Heart right ventricle (tissue), 16 donors: ENCODE measurements around the gene C19orf47. TPM values are rescaled to one million over a fixed set of nuclear protein-coding genes. Genes with fewer than 3 reads are reported as not detected.
A peak's percentile ranks its signal among the peaks of the same experiment; 100 is the strongest.

Source experiments
- ATAC-seq, 8 donors: fragments of 200-7000 bp; cut with Tn5 transposase; one replicate each; pipeline ENCODE4 v1.9.1; 2020; ENCODE audit warnings: mild to moderate bottlenecking in 8 of 8, moderate library complexity in 8 of 8, moderate number of reproducible peaks in 1 of 8
- DNase-seq, 2 donors: peaks; one replicate each; pipeline ENCODE4 v3.0.0-alpha.2; 2020
- H3K27ac ChIP-seq, 10 donors: fragments of 200-600 bp; sonication (generic) in 2 of 10; one replicate each; pipeline versions ENCODE4 v1.5.0 to v1.8.0; 2020 to 2022; ENCODE audit warnings: mild to moderate bottlenecking in 3 of 10
- H3K27me3 ChIP-seq, 7 donors: fragments of 200-600 bp; one replicate each; pipeline ENCODE4 v1.8.0; 2021 to 2022; ENCODE audit warnings: mild to moderate bottlenecking in 2 of 7
- H3K36me3 ChIP-seq, 9 donors: fragments of 200-600 bp; sonication (generic) in 1 of 9; one replicate each; pipeline versions ENCODE4 v1.5.0 to v1.8.0; 2020 to 2022; ENCODE audit warnings: mild to moderate bottlenecking in 2 of 9
- H3K4me1 ChIP-seq, 9 donors: fragments of 200-600 bp; sonication (generic) in 1 of 9; one replicate each; pipeline versions ENCODE4 v1.5.0 to v1.8.0; 2020 to 2022; ENCODE audit warnings: mild to moderate bottlenecking in 4 of 9
- H3K4me3 ChIP-seq, 10 donors: fragments of 200-600 bp; sonication (generic) in 2 of 10; one replicate each; pipeline versions ENCODE4 v1.5.0 to v1.8.0; 2020 to 2022; ENCODE audit warnings: mild to moderate bottlenecking in 7 of 10, moderate library complexity in 2 of 10
- H3K9me3 ChIP-seq, 11 donors: fragments of 200-600 bp in 10 of 11; sonication (generic) in 2 of 11; one replicate each; pipeline versions ENCODE4 v1.5.0 to v1.8.0; 2013 to 2022; ENCODE audit warnings: mild to moderate bottlenecking in 2 of 11, control low read depth in 1 of 11, moderate library complexity in 1 of 11
- WGBS, 2 donors: extraction: QIAGEN DNeasy Blood & Tissue Kit; methylation state at CpG; one replicate each; pipeline ENCODE4 v1.1.7; 2013; ENCODE audit warnings: inconsistent platforms in 1 of 2; 5-methylcytosine and 5-hydroxymethylcytosine counted together
- intact Hi-C, 10 donors: fragments of 100-400 bp; cut with DNase I; formaldehyde crosslinking; loops; one replicate each; pipeline versions ENCODE4 v1.11.1 to v1.14.2; 2022
- polyA plus RNA-seq, 2 donors: library from polyadenylated mRNA; stranded (reverse); fragments of 200-250 nt; gene quantifications; one replicate each; pipeline ENCODE4 v1.2.3, GENCODE V29; 2013
- total RNA-seq, 10 donors: library from RNA; stranded (reverse); fragmentation: NEBNext Ultra II Directional in 3 of 10; extraction: Animal tissue kit (Norgen Biotek cat#: 25700) in 3 of 10; gene quantifications; one replicate each; pipeline versions ENCODE4 v1.2.1 to v1.2.4, GENCODE V29; 2021 to 2023
- TF ChIP-seq, protein P1 (sequence below), 9 donors: fragments of 200-600 bp; sonication (generic) in 2 of 9; IDR thresholded peaks; one replicate each; pipeline versions ENCODE4 v1.5.0 to v1.8.0; 2021 to 2022; ENCODE audit warnings: antibody characterized with exemption in 9 of 9, mild to moderate bottlenecking in 5 of 9, moderate library complexity in 1 of 9
- donor health status: Arrhythmogenic right ventricular cardiomyopathy.
- donor health status: ischemic (EF 13 %, LVEDD 7.1; RV severe dilation, severe dysfunction).
- donor health status: healthy with polysubstance abuse.
- donor health status: DM: no; HTN: yes; CAD: no.
- donor health status: DM: no; HTN: no; CAD: no.
- donor health status: ischemic (EF 25% LVEDD 6.9; RV normal size, moderate dysfunction).
- donor health status: ischemic (EF 25% LVEDD 5.7; RV mildly dilated, moderate dysfunction).
- donor health status: healthy.
- donor health status: DM: yes; HTN: yes; CAD: no.
- donor health status: Ischemic cardiomyopathy.
- donor health status: ischemic (EF 35%, LVEDD 5.7; RV mildly dilated, moderate dysfunction).
- donor health status: nonischemic (EF 11% LVEDD 7.7; RV severe dilation, severe dysfunction).
- donor health status: DM: yes; HTN: yes; CAD: no.
- donor health status: PGD.
- donor health status: ischemic (EF 29% LVEDD 5.4; RV normal size, mild dysfunction).
- donor health status: nonischemic (EF 23%, LVEDD 6.1; RV moderate dilation, normal function).

The C19orf47 gene
- total and polyA plus RNA-seq, 12 donors = 138 to 347 (median 150) TPM

DNA sequence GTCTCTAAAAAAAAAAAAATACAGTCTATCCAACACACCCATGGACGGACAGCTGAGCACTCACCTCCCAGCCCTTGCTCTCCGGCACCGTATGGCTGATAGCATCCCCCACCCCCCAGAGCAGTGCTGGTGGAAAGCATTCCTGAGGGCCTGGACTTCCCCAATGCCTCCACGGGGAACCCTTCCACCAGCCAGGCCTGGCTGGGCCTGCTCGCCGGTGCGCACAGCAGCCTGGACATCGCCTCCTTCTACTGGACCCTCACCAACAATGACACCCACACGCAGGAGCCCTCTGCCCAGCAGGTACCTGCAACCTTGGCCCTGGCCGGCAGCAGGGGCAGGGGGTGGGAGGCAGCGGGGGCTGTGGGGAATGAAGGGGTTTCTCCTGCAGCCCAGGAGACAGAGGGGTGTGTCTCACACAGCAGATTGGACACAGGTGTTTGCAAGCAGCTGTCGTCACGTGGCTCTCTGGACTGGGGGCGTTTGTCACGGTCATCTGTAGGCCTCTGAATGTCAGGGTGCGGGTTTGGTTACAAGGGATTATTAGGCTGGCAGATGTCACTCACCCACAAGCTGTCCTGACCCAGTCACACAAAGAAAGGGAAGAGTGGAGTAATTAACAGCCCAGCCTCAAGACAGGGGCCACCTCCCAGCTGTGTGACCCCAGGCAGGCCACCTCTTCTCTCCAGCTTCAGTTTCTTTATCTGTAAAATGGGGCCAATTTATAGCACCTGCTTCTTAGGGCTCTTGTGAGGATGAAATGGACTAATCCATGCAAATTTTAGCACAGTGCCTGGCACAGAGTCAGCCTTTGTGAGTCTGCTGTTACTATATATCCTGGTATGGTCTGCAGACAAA, 19.6 kb upstream of the C19orf47 start:
- intact Hi-C loops = no loop called here
- Histone ChIP-seq H3K27ac (no peak overlapping the region), H3K36me3 (peaks cover 0 to 65% (median 16%) of the 10 kb centered on the region in 9 donors), H3K4me3 (no peak overlapping the region), H3K9me3 (no peaks in the 10 kb centered on the region), H3K4me1 (peaks cover 0 to 36% (median 2%) of the 10 kb centered on the region in 9 donors), H3K27me3 (no peaks in the 10 kb centered on the region)
- 76 to 85% methylated on average over 16 of the region's 16 CpGs for WGBS, 2 donors
- DNase-seq (no peak), ATAC-seq (no peak)
- TF ChIP-seq, protein P1, sequence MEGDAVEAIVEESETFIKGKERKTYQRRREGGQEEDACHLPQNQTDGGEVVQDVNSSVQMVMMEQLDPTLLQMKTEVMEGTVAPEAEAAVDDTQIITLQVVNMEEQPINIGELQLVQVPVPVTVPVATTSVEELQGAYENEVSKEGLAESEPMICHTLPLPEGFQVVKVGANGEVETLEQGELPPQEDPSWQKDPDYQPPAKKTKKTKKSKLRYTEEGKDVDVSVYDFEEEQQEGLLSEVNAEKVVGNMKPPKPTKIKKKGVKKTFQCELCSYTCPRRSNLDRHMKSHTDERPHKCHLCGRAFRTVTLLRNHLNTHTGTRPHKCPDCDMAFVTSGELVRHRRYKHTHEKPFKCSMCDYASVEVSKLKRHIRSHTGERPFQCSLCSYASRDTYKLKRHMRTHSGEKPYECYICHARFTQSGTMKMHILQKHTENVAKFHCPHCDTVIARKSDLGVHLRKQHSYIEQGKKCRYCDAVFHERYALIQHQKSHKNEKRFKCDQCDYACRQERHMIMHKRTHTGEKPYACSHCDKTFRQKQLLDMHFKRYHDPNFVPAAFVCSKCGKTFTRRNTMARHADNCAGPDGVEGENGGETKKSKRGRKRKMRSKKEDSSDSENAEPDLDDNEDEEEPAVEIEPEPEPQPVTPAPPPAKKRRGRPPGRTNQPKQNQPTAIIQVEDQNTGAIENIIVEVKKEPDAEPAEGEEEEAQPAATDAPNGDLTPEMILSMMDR (IDR thresholded peaks at IDR 0.05) = no peak

DNA sequence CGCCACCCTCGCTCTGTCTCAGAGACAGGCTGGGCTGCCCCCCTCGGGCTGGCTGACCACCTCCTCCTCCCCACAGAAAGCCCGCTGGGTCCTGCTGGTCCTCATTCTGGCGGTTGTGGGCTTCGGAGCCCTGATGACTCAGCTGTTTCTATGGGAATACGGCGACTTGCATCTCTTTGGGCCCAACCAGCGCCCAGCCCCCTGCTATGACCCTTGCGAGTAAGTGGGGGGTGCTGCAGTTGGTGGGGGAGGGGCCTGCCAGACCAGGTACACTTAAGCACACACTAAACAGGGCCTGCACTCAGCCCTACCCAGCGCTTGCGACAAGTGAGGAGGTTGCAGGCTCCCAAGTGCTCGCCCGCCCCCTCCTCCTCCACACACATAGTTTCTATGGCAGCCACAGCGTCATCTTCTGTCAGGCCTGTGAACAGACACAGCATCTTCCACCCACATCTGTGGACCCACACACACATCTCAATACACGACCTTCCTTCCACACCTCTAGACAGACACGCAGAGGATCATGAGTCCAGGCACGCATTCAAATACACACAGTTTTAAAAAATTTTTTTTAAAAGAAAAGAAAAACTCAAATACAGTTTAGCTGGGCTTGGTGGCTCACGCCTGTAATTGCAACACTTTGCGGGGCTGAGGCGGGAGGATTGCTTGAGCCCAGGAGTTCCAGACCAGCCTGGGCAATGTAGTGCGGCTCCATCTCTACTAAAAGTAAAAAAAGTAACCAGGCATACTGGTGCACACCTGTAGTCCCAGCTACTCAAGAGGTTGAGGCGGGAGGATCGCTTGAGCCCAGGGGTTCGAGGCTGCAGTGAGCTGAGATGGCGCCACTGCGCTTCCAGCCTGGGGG, 18.7 kb upstream of the C19orf47 start:
- H3K9me3 ChIP-seq = no peaks in the 10 kb centered on the region
- H3K27ac ChIP-seq = no peak overlapping the region
- H3K4me3 ChIP-seq = peak overlapping the region in 1 of 10 donors; percentile 49
- H3K36me3 ChIP-seq = peaks cover 0 to 60% (median 11%) of the 10 kb centered on the region in 9 donors
- TF ChIP-seq, protein P1 (IDR thresholded peaks at IDR 0.05) = no peak
- 79 to 84% methylated on average over 27 of the region's 27 CpGs for WGBS, 2 donors
- DNase-seq = no peak
- peaks cover 0 to 44% (median 2%) of the 10 kb centered on the region in 9 donors for H3K4me1 ChIP-seq
- peak in 1 of 8 donors; percentile 10 for ATAC-seq
- H3K27me3 ChIP-seq = no peaks in the 10 kb centered on the region
- intact Hi-C loops = no loop called here

DNA sequence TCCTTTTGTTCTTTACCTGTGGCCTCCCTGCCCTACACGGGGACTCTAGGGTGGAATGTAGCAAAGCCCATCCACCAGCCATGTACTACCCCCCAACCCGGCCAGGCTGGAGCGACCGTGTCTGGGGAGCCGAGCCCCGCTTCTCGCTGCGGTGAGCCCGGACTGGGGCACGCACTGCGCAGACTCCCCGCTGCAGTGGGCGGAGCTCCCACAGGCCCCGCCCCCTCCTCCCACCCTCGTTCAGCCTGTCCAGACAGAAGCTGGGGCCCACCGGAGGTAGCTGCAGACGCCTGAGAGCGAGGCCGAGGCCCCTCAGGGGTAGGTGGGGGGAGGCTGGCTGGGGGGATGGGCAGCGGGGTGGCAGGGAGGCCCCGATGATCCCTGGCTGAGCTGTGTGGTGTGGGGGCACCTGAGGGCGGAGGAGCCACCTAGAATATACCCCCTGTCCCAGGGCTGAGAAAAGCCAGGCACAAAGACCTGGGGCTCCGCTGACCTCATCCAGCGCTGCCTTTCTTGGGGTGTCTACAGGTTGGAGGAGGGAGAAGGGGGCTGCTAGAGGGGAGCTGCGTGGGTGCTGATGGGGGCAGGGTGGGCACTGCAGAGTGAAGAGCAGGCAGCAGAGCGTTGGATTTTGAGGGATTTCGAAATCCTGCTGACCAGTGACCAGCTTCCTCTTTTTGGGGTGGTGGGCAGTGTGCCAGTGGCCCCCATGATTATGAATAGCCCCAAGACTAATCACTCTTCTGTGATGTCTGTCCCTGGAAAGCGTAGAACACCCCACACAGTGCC, 17.6 kb upstream of the C19orf47 start:
- 26 to 38% methylated on average over 28 of the region's 28 CpGs for WGBS, 2 donors
- DNase-seq = peak; percentile 51 to 72
- Histone ChIP-seq H3K9me3 (no peaks in the 10 kb centered on the region), H3K4me1 (peaks cover 0 to 54% (median 2%) of the 10 kb centered on the region in 9 donors), H3K27me3 (no peaks in the 10 kb centered on the region), H3K36me3 (peaks cover 0 to 49% (median 10%) of the 10 kb centered on the region in 9 donors), H3K27ac (peak overlapping the region in 1 of 10 donors; percentile 78), H3K4me3 (peak overlapping the region in 8 of 10 donors; percentile 11 to 49 (median 44))
- intact Hi-C loops = no loop called here
- ATAC-seq = peak; percentile 74 to 92 (median 86)
- TF ChIP-seq, protein P1 (IDR thresholded peaks at IDR 0.05) = no peak
